ENCODE results near the gene SPATA25.

Gene SPATA25

DNA sequence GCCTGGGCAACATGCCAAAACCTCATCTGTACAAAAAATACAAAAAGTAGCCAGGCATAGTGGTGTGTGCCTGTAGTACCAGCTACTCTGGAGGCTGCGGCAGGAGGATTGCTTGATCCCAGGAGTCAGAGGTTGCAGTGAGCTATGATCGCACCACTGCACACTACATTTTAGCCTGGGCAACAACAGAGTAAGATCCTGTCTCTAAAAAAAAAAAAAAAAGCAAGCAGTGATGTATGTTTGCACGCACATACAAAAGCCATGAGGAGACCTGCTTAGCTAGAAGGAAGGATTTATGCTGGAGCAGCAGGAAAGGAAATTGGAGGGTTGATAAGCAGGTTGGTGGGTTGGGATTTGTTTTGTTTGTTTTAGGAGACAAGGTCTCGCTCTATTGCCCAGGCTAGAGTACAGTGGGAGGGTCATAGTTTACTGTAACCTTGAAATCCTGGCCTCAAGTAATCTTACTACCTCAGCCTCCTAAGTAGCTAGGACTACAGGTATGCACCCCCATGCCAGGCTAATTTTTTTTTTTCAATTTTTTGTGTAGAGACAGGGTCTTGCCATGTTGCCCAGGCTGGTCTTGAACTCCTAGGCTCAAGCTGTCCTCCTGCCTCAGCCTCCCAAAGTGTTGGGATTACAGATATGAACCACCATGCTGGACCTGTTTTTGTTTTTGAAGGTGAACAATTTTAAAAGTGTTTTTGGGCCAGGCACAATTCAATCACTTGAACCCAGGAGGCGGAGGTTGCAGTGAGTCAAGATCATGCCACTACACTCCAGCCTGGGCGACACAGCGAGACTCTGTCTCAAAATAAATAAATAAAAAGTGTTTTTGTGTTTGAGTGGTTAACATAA is 26.0 kb downstream of the SPATA25 start:
- peak; percentile 14 for DNase-seq

DNA sequence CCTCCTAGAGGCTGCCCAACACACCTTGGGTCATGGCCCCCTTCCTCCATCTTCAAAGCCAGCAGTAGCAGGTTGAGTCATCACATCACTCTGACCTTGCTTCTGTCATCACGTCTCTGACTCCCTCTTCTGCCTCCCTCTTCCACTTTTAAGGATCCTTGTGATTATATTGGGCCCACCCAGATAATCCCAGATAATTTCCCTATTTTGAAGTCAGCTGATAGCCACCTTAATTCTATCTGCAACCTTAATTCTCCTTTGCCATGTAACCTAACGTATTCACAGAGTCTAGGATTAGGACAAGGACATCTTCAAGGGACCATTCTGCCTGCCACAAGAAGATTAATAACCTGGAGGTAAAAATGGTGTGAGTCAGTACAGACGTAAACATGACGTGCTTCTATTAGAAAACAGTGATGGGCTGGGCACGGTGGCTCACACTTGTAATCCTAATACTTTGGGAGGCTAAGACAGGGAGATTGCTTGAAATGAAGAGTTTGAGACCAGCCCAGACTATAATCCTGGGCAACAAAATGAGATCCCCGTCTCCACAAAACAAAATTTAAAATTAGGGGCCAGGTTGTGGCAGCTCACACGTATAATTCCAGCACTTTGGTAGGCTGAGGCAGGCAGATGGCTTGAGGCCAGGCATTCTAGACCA is 26.7 kb downstream of the SPATA25 start:
- no peak for DNase-seq

DNA sequence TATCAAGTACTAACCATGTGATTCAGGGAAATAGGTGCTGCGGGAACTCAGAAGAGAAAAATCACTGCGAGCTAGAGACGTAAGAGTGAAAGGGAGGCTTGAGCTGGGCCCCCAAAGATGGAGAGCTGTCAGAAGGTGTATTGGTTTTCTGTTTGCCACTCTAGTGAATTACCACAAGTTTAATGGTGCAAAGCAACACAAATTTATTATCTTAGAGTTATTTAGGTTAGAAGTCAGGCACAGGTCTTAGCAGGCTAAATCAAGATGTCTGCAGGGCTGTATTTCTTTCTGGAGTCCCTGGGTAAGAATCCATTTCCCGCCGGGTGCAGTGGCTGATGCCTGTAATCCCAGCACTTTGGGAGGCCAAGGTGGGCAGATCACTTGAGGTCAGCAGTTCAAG is 27.5 kb downstream of the SPATA25 start:
- DNase-seq: no peak

DNA sequence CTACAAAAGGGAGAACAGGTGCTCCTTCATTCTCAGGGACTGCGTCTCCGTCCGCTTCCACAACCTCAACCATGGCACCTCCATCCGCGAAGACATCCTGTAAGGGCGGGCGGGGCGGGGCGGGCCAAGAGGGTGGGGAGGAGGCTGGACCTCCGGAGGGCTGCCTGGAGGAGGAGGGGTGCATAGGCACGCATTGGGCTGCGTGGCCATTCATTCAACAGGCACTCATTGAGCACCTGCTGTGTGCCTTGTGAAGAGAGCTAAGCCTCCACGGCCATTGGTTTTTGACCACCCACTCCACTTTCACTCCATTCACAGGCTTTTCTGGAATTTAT is 29.6 kb downstream of the SPATA25 start:
- DNase-seq: no peak

DNA sequence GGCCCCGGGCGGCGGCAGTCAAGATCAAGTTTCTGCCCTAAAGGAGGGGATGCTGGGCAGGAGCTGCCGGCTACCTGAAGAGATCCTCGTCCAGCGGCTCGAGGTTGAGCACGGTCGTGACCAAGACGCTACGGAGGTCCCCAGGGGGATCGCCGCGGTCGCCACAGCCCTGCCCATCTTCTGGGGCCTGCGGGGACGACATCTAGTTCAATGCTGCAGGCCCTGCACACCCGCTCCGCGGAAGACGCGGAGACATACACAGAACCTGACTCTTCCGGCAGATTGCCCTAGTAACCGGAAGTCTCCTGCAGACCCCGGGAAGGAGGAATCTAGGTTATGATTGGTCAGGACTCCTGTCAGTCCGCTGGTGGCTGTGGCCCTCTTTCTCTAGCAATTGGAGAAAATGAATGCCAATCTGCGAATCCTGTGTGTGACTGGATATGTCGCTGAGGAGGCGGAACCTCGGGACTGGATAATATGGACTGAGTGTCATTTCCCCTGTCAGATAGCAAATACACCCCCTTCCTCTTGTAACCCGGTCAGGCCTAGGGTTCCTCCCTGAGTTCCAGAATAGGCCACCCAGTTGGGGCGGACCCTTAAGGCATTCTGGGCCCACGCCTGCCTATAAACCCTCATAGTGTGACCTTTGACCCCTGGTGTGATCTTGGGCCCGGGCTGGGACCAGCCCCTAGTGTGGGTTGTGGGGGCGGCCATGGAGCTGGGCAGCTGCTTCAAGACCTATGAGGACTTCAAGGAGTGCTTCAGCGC is 30.1 kb downstream of the SPATA25 start, which contains the start of the genes ACOT8 and ZSWIM3:
Gene ACOT8 (minus strand): TSS at position 279 of the 768 bp plus-strand sequence. CDS start 77 bp downstream, at position 202.
Gene ZSWIM3 (plus strand): TSS at position 501 of the 768 bp plus-strand sequence. CDS start 212 bp downstream, at position 713.
- peak; percentile 100 for DNase-seq

DNA sequence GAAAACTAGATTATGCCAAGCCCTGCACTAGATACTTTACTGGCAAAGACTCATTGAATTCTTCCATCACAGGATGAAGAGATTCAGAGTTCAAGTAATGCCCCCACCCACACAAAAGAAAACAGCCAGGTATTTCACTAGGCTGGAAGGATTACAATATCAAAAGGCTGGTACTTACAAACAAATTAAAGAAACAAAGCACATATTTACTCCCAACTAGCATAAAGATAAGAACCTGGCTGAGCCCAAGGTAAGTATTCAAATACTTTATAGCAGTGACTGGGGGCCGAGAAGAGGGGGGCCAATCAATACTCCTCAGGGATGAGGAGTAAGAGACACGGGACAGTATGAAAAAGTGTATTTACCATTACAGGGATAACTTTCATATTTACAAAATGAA is 33.9 kb downstream of the SPATA25 start:
- DNase-seq: no peak

DNA sequence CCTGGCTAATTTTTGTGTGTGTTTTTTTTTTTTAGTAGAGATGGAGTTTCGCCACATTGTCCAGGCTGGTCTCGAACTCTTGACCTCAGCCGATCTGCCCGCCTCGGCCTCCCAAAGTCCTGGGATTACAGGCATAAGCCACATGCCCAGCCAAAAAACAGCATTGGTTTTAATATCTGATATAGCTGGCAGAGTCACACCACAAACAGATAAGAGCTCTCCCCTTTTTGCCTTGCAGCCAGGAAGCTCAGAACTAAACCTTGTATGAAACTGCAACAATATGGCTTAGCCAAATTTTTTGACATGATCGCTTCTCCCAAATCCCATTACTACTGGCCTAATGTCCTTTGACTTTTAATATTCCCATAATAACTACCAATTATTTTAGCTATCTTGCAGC is 35.1 kb downstream of the SPATA25 start:
- no peak for DNase-seq

DNA sequence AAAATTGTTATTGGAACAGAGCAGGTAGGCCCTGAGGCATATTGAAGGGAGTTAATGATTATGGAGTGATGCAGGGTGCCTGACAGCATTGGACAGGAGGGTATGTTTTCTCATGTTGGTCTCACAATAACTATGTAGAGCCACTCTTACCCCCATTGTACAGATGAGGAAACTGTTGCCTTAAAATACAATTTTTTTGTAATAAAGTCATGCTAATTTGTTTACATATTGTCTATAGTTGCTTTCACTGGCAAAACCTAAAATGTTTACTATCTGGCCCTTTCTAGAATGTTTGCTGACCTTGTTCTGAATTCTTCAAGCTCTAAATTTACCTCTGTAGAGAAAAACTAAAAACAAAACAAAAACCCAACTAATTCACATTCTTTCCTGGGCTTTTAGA is 35.9 kb downstream of the SPATA25 start:
- DNase-seq: no peak

DNA sequence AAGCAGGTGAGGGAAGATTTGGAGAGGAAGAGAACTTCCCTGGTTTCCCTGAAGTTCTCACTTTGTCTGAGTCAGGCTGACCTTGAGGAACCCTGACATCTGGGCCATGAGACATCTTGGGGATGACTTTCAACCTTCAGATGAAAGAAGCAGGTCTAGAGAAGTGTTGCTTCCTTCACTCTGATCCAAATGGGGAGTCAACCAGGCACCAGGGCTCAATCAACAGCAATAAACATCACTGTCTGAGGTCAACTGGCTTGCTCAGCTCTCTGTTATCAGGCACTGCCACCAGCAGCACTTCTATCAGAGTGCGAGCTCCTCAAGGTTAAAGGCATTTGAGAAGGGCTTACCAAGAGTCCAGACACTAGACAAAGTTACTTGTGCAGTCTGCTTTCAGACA is 36.5 kb downstream of the SPATA25 start:
- no peak for DNase-seq

DNA sequence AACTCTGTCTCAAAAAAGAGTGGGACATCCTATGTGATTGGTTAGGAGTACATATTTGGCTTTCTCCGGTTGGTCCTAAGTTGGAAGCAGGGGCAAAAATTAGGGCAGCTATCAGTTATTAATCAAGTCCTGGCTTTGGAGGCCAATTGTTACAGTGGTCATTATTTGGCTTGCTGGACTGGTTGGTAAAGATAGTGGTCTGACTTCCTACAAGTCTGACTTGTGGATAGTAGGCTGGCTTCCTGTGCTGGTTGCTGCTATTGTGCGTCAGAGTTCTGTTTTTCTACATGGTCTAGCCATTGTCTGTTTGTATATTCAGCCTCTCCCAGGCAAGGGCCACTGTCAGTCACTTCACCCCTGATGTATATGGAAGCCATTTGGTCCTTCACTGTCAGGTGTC is 37.2 kb downstream of the SPATA25 start:
- no peak for DNase-seq

DNA sequence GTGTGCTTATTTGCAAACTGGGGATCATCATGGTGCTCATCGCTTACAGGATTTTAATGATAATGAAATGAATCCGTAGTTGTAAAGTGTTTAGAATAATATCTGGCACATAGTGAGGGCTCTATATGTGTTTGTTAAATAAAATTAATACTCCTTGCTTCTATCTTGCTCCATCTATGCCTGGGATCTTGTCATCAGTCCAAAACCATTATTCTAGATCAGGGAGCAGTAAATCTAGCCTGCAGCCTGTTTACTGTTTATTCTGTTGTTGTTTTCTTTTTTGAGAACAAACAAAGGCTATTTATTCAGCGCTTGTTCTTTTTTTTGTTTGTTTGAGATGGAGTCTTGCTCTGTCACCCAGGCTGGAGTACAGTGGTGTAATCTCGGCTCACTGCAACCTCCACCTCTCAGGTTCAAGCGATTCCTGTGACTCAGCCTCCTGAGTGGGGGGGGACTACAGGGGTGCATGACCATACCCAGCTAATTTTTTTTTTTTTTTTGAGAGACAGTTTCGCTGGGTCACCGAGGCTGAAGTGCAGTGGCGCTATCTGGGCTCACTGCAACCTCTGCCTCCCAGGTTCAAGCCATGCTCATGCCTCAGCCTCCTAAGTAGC is 38.3 kb downstream of the SPATA25 start:
- DNase-seq: no peak

DNA sequence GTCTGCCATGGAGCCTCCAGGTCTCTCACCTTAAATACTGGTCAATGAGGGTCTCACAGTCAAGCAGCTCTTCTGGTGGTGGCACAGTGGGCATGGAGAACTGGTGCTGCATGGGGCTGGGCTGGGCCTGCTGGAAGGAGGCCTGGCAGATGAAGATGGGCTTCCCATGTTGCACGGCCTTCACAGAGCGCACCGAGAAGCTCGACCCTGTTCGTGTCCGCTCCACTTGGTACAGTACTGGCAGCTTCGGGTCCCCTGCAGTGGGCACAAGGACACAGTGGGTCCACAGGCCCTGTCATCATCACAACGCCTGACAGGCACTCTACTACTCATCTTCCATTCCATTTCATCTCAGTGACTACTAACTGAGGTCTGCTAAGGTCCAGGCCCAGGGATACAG is 39.0 kb downstream of the SPATA25 start:
- DNase-seq: no peak

DNA sequence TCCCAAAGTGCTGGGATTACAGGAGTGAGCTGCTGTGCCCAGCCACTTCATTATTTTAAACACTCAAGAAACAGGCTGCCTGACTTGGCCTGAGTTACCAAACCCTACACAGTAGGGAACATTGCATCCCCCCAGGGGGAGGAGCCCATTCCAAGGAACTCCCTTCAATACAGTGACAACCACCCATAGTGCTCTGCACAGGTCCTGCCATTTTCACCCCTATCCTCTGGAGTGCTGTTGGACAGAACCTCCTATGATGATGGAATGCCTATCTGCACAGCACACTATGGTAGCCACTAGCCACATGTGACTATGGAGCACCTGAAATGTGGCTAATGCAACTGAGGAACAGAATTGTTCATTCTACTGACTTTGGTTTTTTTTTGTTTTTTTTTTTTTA is 42.0 kb downstream of the SPATA25 start:
- DNase-seq: no peak

DNA sequence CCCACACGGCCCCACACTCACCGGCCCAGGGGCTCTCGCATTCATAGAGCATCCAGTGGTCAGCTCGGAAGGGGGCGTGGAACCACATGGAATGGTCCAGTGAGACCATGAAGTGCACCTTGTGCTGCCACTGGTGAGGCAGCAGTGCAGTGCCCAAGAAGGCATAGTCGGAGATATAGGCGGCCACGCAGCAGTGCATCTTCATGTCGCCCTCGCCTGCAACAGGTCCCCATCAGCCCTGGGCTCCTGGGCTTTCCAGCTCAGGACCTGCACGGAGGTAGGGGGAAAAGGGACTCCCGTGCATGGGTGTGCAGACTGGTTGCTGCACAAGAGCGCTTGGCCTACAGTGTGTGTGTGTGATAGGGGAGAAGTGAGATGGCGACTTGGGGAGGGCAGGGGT is 43.9 kb downstream of the SPATA25 start:
- no peak for DNase-seq

DNA sequence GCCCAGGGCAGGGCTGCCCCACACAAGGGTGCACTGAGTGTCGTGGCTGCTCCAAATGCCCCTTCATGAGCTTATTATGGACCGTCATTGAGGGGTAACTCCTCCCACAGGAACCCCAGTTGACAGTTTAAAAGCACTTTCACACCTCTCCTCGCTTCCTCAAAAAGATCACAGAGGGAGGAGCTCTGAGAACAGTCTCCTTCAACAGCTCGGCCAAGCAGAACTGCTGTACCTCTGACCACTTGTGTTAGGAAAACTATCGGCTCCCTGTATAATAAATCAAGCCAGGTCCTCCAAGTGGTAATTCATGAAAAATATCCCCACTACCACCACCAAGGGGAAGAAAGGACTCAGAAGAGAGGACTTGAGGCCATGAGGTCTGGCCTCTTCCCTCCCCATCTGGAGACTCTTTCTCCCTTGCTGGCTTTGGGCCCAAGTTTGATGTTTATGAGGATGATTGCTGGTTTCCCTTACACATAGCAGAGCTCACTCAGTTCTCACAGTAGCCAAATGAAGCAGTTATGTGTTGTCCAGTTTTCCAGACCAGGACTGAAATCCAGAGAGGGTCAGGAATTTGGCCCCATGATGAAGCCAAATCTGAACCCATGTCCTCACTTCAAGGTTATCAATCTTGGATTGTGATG is 45.1 kb downstream of the SPATA25 start:
- DNase-seq: no peak

DNA sequence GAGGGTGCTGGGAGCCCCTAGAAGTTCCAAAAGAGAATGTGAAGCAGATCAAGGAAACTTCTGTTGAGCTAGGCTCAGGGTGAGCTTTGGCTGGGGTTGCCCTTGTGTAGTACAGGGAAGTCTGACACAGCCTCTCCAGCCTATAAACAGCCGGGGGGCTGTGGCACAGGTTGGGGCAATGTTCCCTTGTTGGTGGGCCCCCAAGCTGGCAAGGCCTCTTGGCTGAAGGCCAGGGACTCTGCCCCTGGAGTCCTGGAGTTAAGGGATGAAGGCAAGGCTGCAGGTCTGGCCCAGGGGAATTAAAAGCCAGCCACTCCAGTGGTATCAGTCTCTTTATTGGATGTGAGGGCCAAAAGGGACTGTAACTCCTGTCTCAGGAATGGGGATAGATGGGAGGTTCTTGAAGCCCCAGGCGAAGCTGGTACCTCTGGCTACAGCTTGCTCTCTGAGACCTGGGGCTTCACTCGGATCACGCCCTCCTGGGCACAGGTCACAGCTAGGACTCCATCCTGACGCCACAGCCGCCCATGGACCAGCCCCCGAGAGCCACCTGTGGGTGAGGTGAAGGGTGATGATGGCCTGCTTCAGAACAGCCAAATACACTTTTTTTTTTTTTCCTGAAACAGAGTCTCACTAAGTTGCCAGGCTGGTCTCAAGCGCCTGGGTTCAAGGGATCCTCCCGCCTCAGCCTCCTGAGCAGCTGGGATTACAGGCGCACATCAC is 45.9 kb downstream of the SPATA25 start:
- DNase-seq: no peak

DNA sequence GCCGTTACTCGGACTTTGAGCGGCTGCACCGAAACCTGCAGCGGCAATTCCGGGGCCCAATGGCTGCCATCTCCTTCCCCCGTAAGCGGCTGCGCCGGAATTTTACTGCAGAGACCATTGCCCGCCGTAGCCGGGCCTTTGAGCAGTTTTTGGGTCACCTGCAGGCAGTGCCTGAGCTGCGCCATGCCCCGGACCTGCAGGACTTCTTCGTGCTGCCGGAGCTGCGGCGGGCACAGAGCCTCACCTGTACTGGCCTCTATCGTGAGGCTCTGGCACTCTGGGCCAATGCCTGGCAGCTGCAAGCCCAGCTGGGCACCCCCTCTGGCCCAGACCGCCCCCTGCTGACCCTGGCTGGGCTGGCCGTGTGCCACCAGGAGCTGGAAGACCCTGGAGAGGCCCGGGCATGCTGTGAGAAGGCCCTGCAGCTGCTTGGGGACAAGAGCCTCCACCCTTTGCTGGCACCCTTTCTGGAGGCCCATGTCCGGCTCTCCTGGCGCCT is 46.7 kb downstream of the SPATA25 start:
- DNase-seq: no peak

DNA sequence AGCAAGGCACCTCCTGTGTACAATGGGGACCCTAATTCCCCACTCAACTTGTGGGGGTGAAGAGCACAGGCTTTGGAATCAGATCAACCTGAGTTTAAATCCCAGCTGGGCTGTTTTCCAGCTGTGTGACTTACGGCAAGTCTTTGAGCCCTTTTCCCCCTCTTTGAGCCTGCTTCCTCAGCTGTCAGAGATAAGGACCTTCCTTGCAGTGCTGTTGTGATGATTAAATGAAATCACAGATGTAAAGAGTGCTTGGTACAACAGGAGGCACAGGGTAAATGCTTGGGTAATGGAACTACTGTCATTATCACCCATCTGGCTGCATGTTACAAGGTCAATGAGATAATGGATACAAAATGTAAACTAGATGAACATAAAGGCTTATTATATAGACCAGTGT is 50.6 kb downstream of the SPATA25 start:
- DNase-seq: no peak

All from NCI-H1092 (cell line).